OCI-LY1 (cell line): ENCODE measurements around the gene MYO1D.

Source experiments
- H2AFZ ChIP-seq: fragments of 200-600 bp; sonication (generic), shearing (Covaris generic); 2 replicates; pipeline ENCODE4 v1.6.0; 2014; ENCODE audit warnings: antibody characterized with exemption, mild to moderate bottlenecking, low read length
- H3F3A ChIP-seq: fragments of 200-600 bp; sonication (generic), shearing (Covaris generic); 2 replicates; pipeline ENCODE4 v1.6.0; 2014; ENCODE audit warnings: mild to moderate bottlenecking, antibody characterized with exemption, low read length, moderate library complexity; ENCODE audit not compliant: insufficient read depth
- H3K27ac ChIP-seq: fragments of 200-600 bp; sonication (generic); 2 replicates; pipeline ENCODE4 v1.5.1; 2014; ENCODE audit warnings: low read length, mixed run types, mild to moderate bottlenecking, low read depth; ENCODE audit not compliant: poor library complexity, severe bottlenecking
- H3K27me3 ChIP-seq: fragments of 200-600 bp; sonication (generic); 2 replicates; pipeline ENCODE4 v1.6.0; 2014; ENCODE audit warnings: antibody characterized with exemption, mild to moderate bottlenecking, low read length, moderate library complexity; ENCODE audit not compliant: insufficient read depth
- H3K36me3 ChIP-seq: fragments of 200-600 bp; sonication (generic); 2 replicates; pipeline ENCODE4 v1.6.1; 2014; ENCODE audit warnings: mild to moderate bottlenecking, antibody characterized with exemption, low read length, moderate library complexity, mixed read lengths; ENCODE audit not compliant: insufficient read depth
- H3K4me1 ChIP-seq: fragments of 200-600 bp; sonication (generic); 2 replicates; pipeline ENCODE4 v1.5.1; 2014; ENCODE audit warnings: mild to moderate bottlenecking, low read length, moderate library complexity; ENCODE audit not compliant: insufficient read depth, severe bottlenecking
- H3K4me2 ChIP-seq: fragments of 200-600 bp; sonication (generic), shearing (Covaris generic); 2 replicates; pipeline ENCODE4 v1.6.1; 2014; ENCODE audit warnings: low read length
- H3K4me3 ChIP-seq: fragments of 200-600 bp; sonication (generic); 2 replicates; pipeline ENCODE4 v1.5.1; 2014; ENCODE audit warnings: low read length, low read depth, mild to moderate bottlenecking, mixed read lengths; ENCODE audit not compliant: poor library complexity, severe bottlenecking
- H3K79me2 ChIP-seq: fragments of 200-600 bp; shearing (Covaris generic); 2 replicates; pipeline ENCODE4 v1.6.1; 2016; ENCODE audit warnings: mixed run types, low read length, mixed read lengths; ENCODE audit not compliant: insufficient read depth
- H3K9ac ChIP-seq: fragments of 200-600 bp; sonication (generic), shearing (Covaris generic); 2 replicates; pipeline ENCODE4 v1.6.1; 2014; ENCODE audit warnings: mild to moderate bottlenecking, low read length, mixed read lengths
- H3K9me2 ChIP-seq: fragments of 200-600 bp; sonication (generic), shearing (Covaris generic); 2 replicates; pipeline ENCODE4 v1.6.1; 2014; ENCODE audit warnings: low read depth, mild to moderate bottlenecking, low read length, mixed read lengths
- H3K9me3 ChIP-seq: fragments of 200-600 bp; shearing (Covaris generic); 2 replicates; pipeline ENCODE4 v1.6.1; 2014; ENCODE audit warnings: low read length, mixed read lengths
- H4K20me1 ChIP-seq: fragments of 200-600 bp; sonication (generic), shearing (Covaris generic); 2 replicates; pipeline ENCODE4 v1.6.0; 2016; ENCODE audit warnings: mild to moderate bottlenecking, low read length; ENCODE audit not compliant: insufficient read depth
- EZH2 ChIP-seq: fragments of 200-600 bp; sonication (generic), shearing (Covaris generic); IDR thresholded peaks from 2 replicates; pipeline ENCODE4 v1.8.0; 2017; ENCODE audit warnings: borderline replicate concordance, mixed run types, mild to moderate bottlenecking, antibody characterized with exemption, low read length, moderate library complexity, mixed read lengths
- TF ChIP-seq, protein P1 (sequence below): fragments of 200-600 bp; sonication (generic), shearing (Covaris generic); IDR thresholded peaks from 2 replicates; pipeline ENCODE4 v1.5.1; 2017; ENCODE audit warnings: mild to moderate bottlenecking, antibody characterized with exemption, low read length, moderate library complexity, mixed read lengths

The MYO1D gene

DNA sequence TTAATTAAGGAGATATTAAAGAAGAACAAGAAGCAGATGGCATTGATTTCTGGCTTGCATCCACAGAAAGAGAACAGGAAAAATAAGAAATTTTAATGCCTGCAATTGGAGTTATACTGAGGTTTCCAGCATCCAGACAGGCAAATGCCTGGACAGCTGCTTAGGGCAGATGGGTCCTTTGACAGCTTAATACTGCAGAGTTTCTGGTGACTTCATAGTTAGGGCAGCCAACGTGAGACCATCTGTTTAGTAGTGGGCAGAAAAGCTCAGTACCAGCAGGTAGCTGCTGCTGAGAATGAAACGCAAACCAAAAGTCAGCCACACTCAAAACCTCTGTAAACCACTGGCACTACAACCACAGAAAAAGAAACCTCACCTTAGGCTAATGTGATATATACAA, 280.3 kb downstream of the MYO1D start:
- Histone ChIP-seq H3K27me3 (no peaks in the 10 kb centered on the region), H4K20me1 (no peaks in the 10 kb centered on the region), H3K4me2 (no peak overlapping the region), H3K4me3 (no peak overlapping the region), H3F3A (no peaks in the 10 kb centered on the region), H3K36me3 (no peaks in the 10 kb centered on the region), H3K79me2 (no peaks in the 10 kb centered on the region), H3K27ac (no peak overlapping the region), H3K4me1 (no peaks in the 10 kb centered on the region), H3K9me3 (no peaks in the 10 kb centered on the region), H2AFZ (no peak overlapping the region), H3K9me2 (no peaks in the 10 kb centered on the region), H3K9ac (no peak overlapping the region)
- no peak for TF ChIP-seq EZH2
- TF ChIP-seq, protein P1, sequence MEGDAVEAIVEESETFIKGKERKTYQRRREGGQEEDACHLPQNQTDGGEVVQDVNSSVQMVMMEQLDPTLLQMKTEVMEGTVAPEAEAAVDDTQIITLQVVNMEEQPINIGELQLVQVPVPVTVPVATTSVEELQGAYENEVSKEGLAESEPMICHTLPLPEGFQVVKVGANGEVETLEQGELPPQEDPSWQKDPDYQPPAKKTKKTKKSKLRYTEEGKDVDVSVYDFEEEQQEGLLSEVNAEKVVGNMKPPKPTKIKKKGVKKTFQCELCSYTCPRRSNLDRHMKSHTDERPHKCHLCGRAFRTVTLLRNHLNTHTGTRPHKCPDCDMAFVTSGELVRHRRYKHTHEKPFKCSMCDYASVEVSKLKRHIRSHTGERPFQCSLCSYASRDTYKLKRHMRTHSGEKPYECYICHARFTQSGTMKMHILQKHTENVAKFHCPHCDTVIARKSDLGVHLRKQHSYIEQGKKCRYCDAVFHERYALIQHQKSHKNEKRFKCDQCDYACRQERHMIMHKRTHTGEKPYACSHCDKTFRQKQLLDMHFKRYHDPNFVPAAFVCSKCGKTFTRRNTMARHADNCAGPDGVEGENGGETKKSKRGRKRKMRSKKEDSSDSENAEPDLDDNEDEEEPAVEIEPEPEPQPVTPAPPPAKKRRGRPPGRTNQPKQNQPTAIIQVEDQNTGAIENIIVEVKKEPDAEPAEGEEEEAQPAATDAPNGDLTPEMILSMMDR = no peak

DNA sequence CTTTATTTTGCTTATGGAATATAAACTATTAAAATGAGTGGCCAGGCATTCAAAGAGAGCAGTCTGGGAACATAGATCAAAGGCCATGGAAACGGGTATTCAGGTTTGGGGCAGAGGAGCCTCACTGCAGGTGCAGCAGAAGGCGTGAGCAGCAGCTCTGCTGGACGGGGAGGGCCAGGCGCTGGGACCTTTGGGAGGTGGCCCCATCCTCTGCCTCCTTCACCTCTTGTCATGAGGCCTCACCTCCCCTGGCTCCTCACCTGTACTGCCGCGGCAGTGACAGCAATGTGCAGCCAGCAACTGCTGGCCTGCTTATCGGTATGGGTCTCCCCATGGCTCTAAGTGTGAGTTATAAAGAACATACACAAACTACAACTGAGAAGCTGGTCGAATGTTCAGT, 280.7 kb downstream of the MYO1D start:
- no peaks in the 10 kb centered on the region for H3F3A ChIP-seq
- H3K4me3 ChIP-seq = no peak overlapping the region
- no peaks in the 10 kb centered on the region for H3K9me2 ChIP-seq
- H2AFZ ChIP-seq = no peak overlapping the region
- no peaks in the 10 kb centered on the region for H3K4me1 ChIP-seq
- no peak overlapping the region for H3K27ac ChIP-seq
- H3K4me2 ChIP-seq = no peak overlapping the region
- H3K36me3 ChIP-seq = no peaks in the 10 kb centered on the region
- no peaks in the 10 kb centered on the region for H4K20me1 ChIP-seq
- H3K9me3 ChIP-seq = no peaks in the 10 kb centered on the region
- H3K27me3 ChIP-seq = no peaks in the 10 kb centered on the region
- no peaks in the 10 kb centered on the region for H3K79me2 ChIP-seq
- TF ChIP-seq, protein P1 = no peak
- TF ChIP-seq EZH2 = no peak
- no peak overlapping the region for H3K9ac ChIP-seq

DNA sequence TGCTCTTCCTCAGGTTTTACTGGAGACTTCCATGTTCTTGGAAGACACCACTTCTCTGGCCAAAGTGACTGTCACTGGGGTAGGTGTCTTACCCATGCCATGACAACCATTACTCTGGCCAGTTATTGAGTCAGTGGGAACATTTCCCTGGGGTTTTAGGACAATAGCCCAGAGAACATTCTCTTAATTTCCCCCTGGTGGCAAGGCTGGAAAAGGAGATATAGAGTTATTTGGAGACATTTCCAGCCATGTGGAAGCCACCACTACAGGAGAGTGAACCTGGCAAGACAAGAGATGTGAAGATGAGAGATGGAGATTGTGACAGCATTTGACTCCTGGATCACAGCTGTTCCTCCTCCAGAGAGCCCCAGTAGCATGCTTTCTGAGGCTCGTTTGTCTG, 283.9 kb downstream of the MYO1D start:
- no peak overlapping the region for H2AFZ ChIP-seq
- no peaks in the 10 kb centered on the region for H3K79me2 ChIP-seq
- H3K9me2 ChIP-seq = no peaks in the 10 kb centered on the region
- no peak overlapping the region for H3K27ac ChIP-seq
- no peaks in the 10 kb centered on the region for H3K36me3 ChIP-seq
- no peak overlapping the region for H3K4me2 ChIP-seq
- no peaks in the 10 kb centered on the region for H3K27me3 ChIP-seq
- H4K20me1 ChIP-seq = no peaks in the 10 kb centered on the region
- H3K4me1 ChIP-seq = no peaks in the 10 kb centered on the region
- H3K9ac ChIP-seq = no peak overlapping the region
- H3K4me3 ChIP-seq = no peak overlapping the region
- H3K9me3 ChIP-seq = no peaks in the 10 kb centered on the region
- TF ChIP-seq, protein P1 = no peak
- TF ChIP-seq EZH2 = no peak
- no peaks in the 10 kb centered on the region for H3F3A ChIP-seq
